OCI-LY1 (cell line): ENCODE results near the gene C1orf159.

Experiments
- H2AFZ ChIP-seq: fragments of 200-600 bp; sonication (generic), shearing (Covaris generic); 2 replicates; pipeline ENCODE4 v1.6.0; 2014; ENCODE audit warnings: antibody characterized with exemption, mild to moderate bottlenecking, low read length
- H3F3A ChIP-seq: fragments of 200-600 bp; sonication (generic), shearing (Covaris generic); 2 replicates; pipeline ENCODE4 v1.6.0; 2014; ENCODE audit warnings: mild to moderate bottlenecking, antibody characterized with exemption, low read length, moderate library complexity; ENCODE audit not compliant: insufficient read depth
- H3K27ac ChIP-seq: fragments of 200-600 bp; sonication (generic); 2 replicates; pipeline ENCODE4 v1.5.1; 2014; ENCODE audit warnings: low read length, mixed run types, mild to moderate bottlenecking, low read depth; ENCODE audit not compliant: poor library complexity, severe bottlenecking
- H3K27me3 ChIP-seq: fragments of 200-600 bp; sonication (generic); 2 replicates; pipeline ENCODE4 v1.6.0; 2014; ENCODE audit warnings: antibody characterized with exemption, mild to moderate bottlenecking, low read length, moderate library complexity; ENCODE audit not compliant: insufficient read depth
- H3K36me3 ChIP-seq: fragments of 200-600 bp; sonication (generic); 2 replicates; pipeline ENCODE4 v1.6.1; 2014; ENCODE audit warnings: mild to moderate bottlenecking, antibody characterized with exemption, low read length, moderate library complexity, mixed read lengths; ENCODE audit not compliant: insufficient read depth
- H3K4me1 ChIP-seq: fragments of 200-600 bp; sonication (generic); 2 replicates; pipeline ENCODE4 v1.5.1; 2014; ENCODE audit warnings: mild to moderate bottlenecking, low read length, moderate library complexity; ENCODE audit not compliant: insufficient read depth, severe bottlenecking
- H3K4me2 ChIP-seq: fragments of 200-600 bp; sonication (generic), shearing (Covaris generic); 2 replicates; pipeline ENCODE4 v1.6.1; 2014; ENCODE audit warnings: low read length
- H3K4me3 ChIP-seq: fragments of 200-600 bp; sonication (generic); 2 replicates; pipeline ENCODE4 v1.5.1; 2014; ENCODE audit warnings: low read length, low read depth, mild to moderate bottlenecking, mixed read lengths; ENCODE audit not compliant: poor library complexity, severe bottlenecking
- H3K79me2 ChIP-seq: fragments of 200-600 bp; shearing (Covaris generic); 2 replicates; pipeline ENCODE4 v1.6.1; 2016; ENCODE audit warnings: mixed run types, low read length, mixed read lengths; ENCODE audit not compliant: insufficient read depth
- H3K9ac ChIP-seq: fragments of 200-600 bp; sonication (generic), shearing (Covaris generic); 2 replicates; pipeline ENCODE4 v1.6.1; 2014; ENCODE audit warnings: mild to moderate bottlenecking, low read length, mixed read lengths
- H3K9me2 ChIP-seq: fragments of 200-600 bp; sonication (generic), shearing (Covaris generic); 2 replicates; pipeline ENCODE4 v1.6.1; 2014; ENCODE audit warnings: low read depth, mild to moderate bottlenecking, low read length, mixed read lengths
- H3K9me3 ChIP-seq: fragments of 200-600 bp; shearing (Covaris generic); 2 replicates; pipeline ENCODE4 v1.6.1; 2014; ENCODE audit warnings: low read length, mixed read lengths
- H4K20me1 ChIP-seq: fragments of 200-600 bp; sonication (generic), shearing (Covaris generic); 2 replicates; pipeline ENCODE4 v1.6.0; 2016; ENCODE audit warnings: mild to moderate bottlenecking, low read length; ENCODE audit not compliant: insufficient read depth
- EZH2 ChIP-seq: fragments of 200-600 bp; sonication (generic), shearing (Covaris generic); IDR thresholded peaks from 2 replicates; pipeline ENCODE4 v1.8.0; 2017; ENCODE audit warnings: borderline replicate concordance, mixed run types, mild to moderate bottlenecking, antibody characterized with exemption, low read length, moderate library complexity, mixed read lengths
- TF ChIP-seq, protein P1 (sequence below): fragments of 200-600 bp; sonication (generic), shearing (Covaris generic); IDR thresholded peaks from 2 replicates; pipeline ENCODE4 v1.5.1; 2017; ENCODE audit warnings: mild to moderate bottlenecking, antibody characterized with exemption, low read length, moderate library complexity, mixed read lengths

C1orf159 gene

DNA sequence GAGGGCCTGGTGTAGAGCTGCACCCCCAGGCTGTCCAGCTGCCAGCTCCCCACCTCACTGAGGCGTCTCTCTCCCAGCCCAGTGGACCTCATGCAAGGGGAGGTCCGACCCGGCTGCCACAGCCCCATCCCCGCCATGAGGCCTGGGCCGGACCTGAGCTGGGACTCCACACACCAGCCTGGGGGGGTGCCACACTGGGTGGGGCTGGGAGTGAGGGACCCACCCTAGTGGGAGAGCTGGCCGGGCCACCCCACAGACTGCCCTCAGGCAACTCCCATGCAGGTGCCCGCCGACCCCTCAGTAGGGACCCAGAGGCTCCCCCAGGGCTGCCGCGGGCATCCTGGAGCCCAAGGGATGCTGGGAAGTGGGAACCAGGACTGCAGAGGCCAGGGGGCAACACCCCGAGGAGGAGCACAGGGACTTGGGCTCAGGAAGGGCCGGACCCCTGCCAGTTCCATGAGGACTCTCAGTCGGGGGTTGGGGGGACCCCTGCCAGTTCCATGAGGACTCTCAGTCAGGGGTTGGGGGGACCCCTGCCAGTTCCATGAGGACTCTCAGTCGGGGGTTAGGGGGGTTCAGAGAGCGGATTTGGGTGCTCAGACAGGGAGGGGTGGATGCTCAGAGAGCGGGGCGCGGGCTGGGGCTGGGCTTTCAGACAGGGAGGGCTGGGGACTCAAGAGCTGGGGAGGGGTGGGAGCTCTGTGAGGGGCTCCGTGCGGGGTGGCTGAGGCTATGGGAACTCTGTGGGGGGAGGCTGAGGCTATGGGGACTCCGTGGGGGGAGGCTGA lies 40.5 kb downstream of the C1orf159 start:
- Histone ChIP-seq H3F3A (no peaks in the 10 kb centered on the region), H3K9ac (no peak overlapping the region), H3K27me3 (peaks cover 17% of the 10 kb centered on the region; the same call in 1 of the 2 replicates), H3K9me3 (no peaks in the 10 kb centered on the region), H3K36me3 (no peaks in the 10 kb centered on the region), H3K4me2 (no peak overlapping the region), H3K79me2 (no peaks in the 10 kb centered on the region), H3K4me1 (no peaks in the 10 kb centered on the region), H3K9me2 (no peaks in the 10 kb centered on the region), H3K27ac (no peak overlapping the region), H4K20me1 (no peaks in the 10 kb centered on the region), H3K4me3 (no peak overlapping the region), H2AFZ (no peak overlapping the region)
- no peak for TF ChIP-seq EZH2
- TF ChIP-seq, protein P1, sequence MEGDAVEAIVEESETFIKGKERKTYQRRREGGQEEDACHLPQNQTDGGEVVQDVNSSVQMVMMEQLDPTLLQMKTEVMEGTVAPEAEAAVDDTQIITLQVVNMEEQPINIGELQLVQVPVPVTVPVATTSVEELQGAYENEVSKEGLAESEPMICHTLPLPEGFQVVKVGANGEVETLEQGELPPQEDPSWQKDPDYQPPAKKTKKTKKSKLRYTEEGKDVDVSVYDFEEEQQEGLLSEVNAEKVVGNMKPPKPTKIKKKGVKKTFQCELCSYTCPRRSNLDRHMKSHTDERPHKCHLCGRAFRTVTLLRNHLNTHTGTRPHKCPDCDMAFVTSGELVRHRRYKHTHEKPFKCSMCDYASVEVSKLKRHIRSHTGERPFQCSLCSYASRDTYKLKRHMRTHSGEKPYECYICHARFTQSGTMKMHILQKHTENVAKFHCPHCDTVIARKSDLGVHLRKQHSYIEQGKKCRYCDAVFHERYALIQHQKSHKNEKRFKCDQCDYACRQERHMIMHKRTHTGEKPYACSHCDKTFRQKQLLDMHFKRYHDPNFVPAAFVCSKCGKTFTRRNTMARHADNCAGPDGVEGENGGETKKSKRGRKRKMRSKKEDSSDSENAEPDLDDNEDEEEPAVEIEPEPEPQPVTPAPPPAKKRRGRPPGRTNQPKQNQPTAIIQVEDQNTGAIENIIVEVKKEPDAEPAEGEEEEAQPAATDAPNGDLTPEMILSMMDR, result no peak

DNA sequence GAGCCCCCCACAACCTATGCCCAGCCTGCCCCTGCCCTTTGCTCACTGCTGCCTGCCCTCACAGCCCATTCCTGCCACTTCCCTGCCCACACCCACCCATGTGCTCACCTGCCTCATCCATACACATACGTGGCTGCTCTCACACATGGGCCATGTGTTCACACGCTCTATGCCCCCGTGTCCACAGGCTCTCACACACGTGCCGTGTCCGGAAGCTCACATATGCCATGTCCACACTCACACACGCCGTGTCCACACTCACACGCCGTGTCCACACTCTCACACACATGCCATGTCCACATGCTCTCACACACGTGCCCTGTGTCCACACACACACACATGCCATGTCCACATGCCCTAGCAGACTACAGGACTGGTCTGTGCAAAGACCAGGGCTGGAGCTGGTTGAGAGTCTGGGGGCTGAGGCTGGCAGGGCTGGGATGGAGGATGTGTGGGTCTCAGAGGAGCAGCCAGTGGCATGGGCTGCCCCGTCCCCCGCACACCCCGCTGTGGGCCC lies 41.2 kb downstream of the C1orf159 start:
- H3K9me3 ChIP-seq, result no peaks in the 10 kb centered on the region
- H3K4me2 ChIP-seq, result no peak overlapping the region
- H3K79me2 ChIP-seq, result no peaks in the 10 kb centered on the region
- no peaks in the 10 kb centered on the region for H3K36me3 ChIP-seq
- peaks cover 17% of the 10 kb centered on the region; the same call in 1 of the 2 replicates for H3K27me3 ChIP-seq
- no peaks in the 10 kb centered on the region for H4K20me1 ChIP-seq
- H3K9me2 ChIP-seq, result no peaks in the 10 kb centered on the region
- H3K27ac ChIP-seq, result no peak overlapping the region
- H3K4me1 ChIP-seq, result no peaks in the 10 kb centered on the region
- H3F3A ChIP-seq, result no peaks in the 10 kb centered on the region
- H3K9ac ChIP-seq, result no peak overlapping the region
- H2AFZ ChIP-seq, result no peak overlapping the region
- no peak overlapping the region for H3K4me3 ChIP-seq
- TF ChIP-seq, protein P1, result no peak
- no peak for TF ChIP-seq EZH2

DNA sequence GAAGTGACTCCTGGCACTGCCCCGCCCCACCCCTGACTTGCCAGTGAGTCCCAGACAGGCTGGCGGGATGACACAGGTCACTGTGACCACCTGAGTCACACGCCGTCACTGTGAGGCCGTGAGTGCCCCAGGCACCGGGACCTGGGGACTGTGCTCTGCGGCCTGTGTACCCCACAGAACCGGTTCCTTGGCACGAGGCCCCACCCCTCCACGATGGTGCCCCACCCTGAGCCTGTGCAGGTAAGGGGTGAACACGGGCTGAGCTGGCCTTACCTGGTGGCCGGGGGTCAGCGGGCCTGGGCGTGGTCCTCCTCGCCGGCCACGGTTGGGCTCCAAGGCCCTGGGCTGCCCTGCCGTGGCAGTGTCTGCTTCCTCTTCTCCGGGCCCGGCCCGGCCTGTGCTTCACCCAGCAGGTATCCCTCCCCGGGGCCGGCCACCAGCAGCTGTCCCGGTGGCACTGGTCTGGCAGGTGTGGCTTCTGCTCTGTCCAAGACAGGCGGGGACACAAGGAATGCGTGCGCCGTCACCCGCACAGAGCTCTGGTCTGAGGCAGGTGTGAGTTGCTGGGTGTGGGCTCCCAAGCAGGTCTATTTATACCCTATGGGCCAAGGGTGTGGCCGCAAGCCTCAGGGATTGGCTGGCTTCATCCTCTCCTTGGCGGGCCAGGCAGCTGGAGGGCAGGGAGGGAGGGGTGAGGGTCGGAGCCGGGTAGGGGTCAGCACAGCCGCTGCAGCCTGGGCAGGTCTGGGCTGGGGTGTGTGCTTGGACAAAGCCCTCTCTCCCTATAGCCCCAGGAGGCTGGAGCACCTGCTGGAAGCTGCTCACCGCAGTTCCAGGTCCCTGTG lies 41.9 kb downstream of the C1orf159 start, which contains the start of gene RNF223:
Gene RNF223, minus strand, starts transcription at position 564 of the 845 bp plus-strand sequence. CDS start 1,740 bp downstream, outside the sequence.
- H4K20me1 ChIP-seq, result no peaks in the 10 kb centered on the region
- no peaks in the 10 kb centered on the region for H3K9me2 ChIP-seq
- H3K4me3 ChIP-seq, result no peak within 1 kb of the TSS
- no peak within 1 kb of the TSS for H2AFZ ChIP-seq
- no peak within 1 kb of the TSS for H3K27ac ChIP-seq
- peaks cover 17% of the 10 kb centered on the region; the same call in 1 of the 2 replicates for H3K27me3 ChIP-seq
- TF ChIP-seq, protein P1, result no peak
- TF ChIP-seq EZH2, result no peak
- H3K4me2 ChIP-seq, result no peak within 1 kb of the TSS
- H3K36me3 ChIP-seq, result no peaks in the 10 kb centered on the region
- no peaks in the 10 kb centered on the region for H3K9me3 ChIP-seq
- no peaks in the 10 kb centered on the region for H3K79me2 ChIP-seq
- no peak within 1 kb of the TSS for H3K9ac ChIP-seq
- H3F3A ChIP-seq, result no peaks in the 10 kb centered on the region
- H3K4me1 ChIP-seq, result no peaks in the 10 kb centered on the region
